ENCODE results near the gene SAMD4A.

The SAMD4A gene

GRCh38 chr14:54775486-54776140, 208.7 kb downstream of the SAMD4A start:
- H3K4me3 Mint-ChIP-seq, result no peak overlapping the region
- H3K27ac Mint-ChIP-seq, result no peak overlapping the region
- DNase-seq, result no peak

GRCh38 chr14:54776361-54777001, 209.6 kb downstream of the SAMD4A start:
- ATAC-seq (peak; percentile 74), DNase-seq (peak; percentile 78 to 91)
- H3K4me3 Mint-ChIP-seq, result peak overlapping the region; percentile 71
- peaks cover 58% of the 10 kb centered on the region for H3K4me1 Mint-ChIP-seq
- H3K27ac Mint-ChIP-seq, result peak overlapping the region; percentile 88 to 89
- H3K9me3 Mint-ChIP-seq, result no peaks in the 10 kb centered on the region
- H3K27me3 Mint-ChIP-seq, result peaks cover 35% of the 10 kb centered on the region

More at GRCh38 chr14:54775486-54776140, 208.7 kb downstream of the SAMD4A start:
- peaks cover 58% of the 10 kb centered on the region for H3K4me1 Mint-ChIP-seq
- ATAC-seq, result no peak
- no peaks in the 10 kb centered on the region for H3K9me3 Mint-ChIP-seq
- H3K27me3 Mint-ChIP-seq, result peaks cover 26% of the 10 kb centered on the region

- ATAC-seq, result no peak
Measured at GRCh38 chr14:54777395-54777794, 210.5 kb downstream of the SAMD4A start.

GRCh38 chr14:54778618-54779345, 211.9 kb downstream of the SAMD4A start:
- H3K27ac Mint-ChIP-seq, result no peak overlapping the region
- no peak overlapping the region for H3K4me3 Mint-ChIP-seq
- peaks cover 51% of the 10 kb centered on the region for H3K4me1 Mint-ChIP-seq
- ATAC-seq (no peak), DNase-seq (no peak)
- H3K9me3 Mint-ChIP-seq, result no peaks in the 10 kb centered on the region
- peaks cover 48% of the 10 kb centered on the region for H3K27me3 Mint-ChIP-seq

More at GRCh38 chr14:54777395-54777794, 210.5 kb downstream of the SAMD4A start:
- Mint-ChIP-seq H3K4me3 (peak overlapping the region; percentile 71), H3K4me1 (peaks cover 57% of the 10 kb centered on the region), H3K27ac (peak overlapping the region; percentile 68 to 89), H3K27me3 (peaks cover 41% of the 10 kb centered on the region), H3K9me3 (no peaks in the 10 kb centered on the region)
- DNase-seq, result no peak

GRCh38 chr14:54781080-54781479, 214.2 kb downstream of the SAMD4A start:
- peaks cover 38% of the 10 kb centered on the region for H3K4me1 Mint-ChIP-seq
- DNase-seq (no peak), ATAC-seq (no peak)
- no peak overlapping the region for H3K4me3 Mint-ChIP-seq
- peaks cover 36% of the 10 kb centered on the region for H3K27me3 Mint-ChIP-seq
- H3K9me3 Mint-ChIP-seq, result no peaks in the 10 kb centered on the region
- no peak overlapping the region for H3K27ac Mint-ChIP-seq

GRCh38 chr14:54781961-54782750, 215.2 kb downstream of the SAMD4A start:
- no peak for DNase-seq
- Mint-ChIP-seq H3K4me1 (peaks cover 27% of the 10 kb centered on the region), H3K27me3 (peaks cover 36% of the 10 kb centered on the region), H3K4me3 (no peak overlapping the region), H3K9me3 (no peaks in the 10 kb centered on the region), H3K27ac (no peak overlapping the region)
- ATAC-seq, result no peak

- no peak overlapping the region for H3K27ac Mint-ChIP-seq
- ATAC-seq, result peak; percentile 80
- peaks cover 18% of the 10 kb centered on the region for H3K4me1 Mint-ChIP-seq
Measured at GRCh38 chr14:54782751-54783659, 216.1 kb downstream of the SAMD4A start.

GRCh38 chr14:54783660-54784015, 216.7 kb downstream of the SAMD4A start:
- H3K9me3 Mint-ChIP-seq, result no peaks in the 10 kb centered on the region
- no peak overlapping the region for H3K4me3 Mint-ChIP-seq
- no peak overlapping the region for H3K27ac Mint-ChIP-seq
- ATAC-seq (no peak), DNase-seq (no peak)
- peaks cover 28% of the 10 kb centered on the region for H3K27me3 Mint-ChIP-seq
- H3K4me1 Mint-ChIP-seq, result peaks cover 12% of the 10 kb centered on the region

More at GRCh38 chr14:54782751-54783659, 216.1 kb downstream of the SAMD4A start:
- Mint-ChIP-seq H3K27me3 (peaks cover 35% of the 10 kb centered on the region), H3K9me3 (no peaks in the 10 kb centered on the region), H3K4me3 (no peak overlapping the region)
- peak in 1 of 2 donors; percentile 48 for DNase-seq

GRCh38 chr14:54784060-54784459, 217.1 kb downstream of the SAMD4A start:
- Mint-ChIP-seq H3K4me3 (no peak overlapping the region), H3K4me1 (peaks cover 12% of the 10 kb centered on the region), H3K9me3 (no peaks in the 10 kb centered on the region), H3K27ac (no peak overlapping the region), H3K27me3 (peaks cover 24% of the 10 kb centered on the region)
- no peak for DNase-seq
- no peak for ATAC-seq

GRCh38 chr14:54784657-54785056, 217.7 kb downstream of the SAMD4A start:
- Mint-ChIP-seq H3K4me1 (peaks cover 12% of the 10 kb centered on the region), H3K4me3 (no peak overlapping the region), H3K27ac (no peak overlapping the region), H3K9me3 (no peaks in the 10 kb centered on the region), H3K27me3 (peaks cover 24% of the 10 kb centered on the region)
- ATAC-seq (no peak), DNase-seq (no peak)

GRCh38 chr14:54785136-54785777, 218.3 kb downstream of the SAMD4A start:
- Mint-ChIP-seq H3K27ac (no peak overlapping the region), H3K4me3 (no peak overlapping the region), H3K9me3 (no peaks in the 10 kb centered on the region), H3K4me1 (peaks cover 12% of the 10 kb centered on the region), H3K27me3 (peaks cover 24% of the 10 kb centered on the region)
- ATAC-seq (no peak), DNase-seq (no peak)

- Mint-ChIP-seq H3K4me1 (peaks cover 12% of the 10 kb centered on the region), H3K4me3 (no peak overlapping the region), H3K27me3 (peaks cover 18% of the 10 kb centered on the region), H3K9me3 (no peaks in the 10 kb centered on the region), H3K27ac (no peak overlapping the region)
- no peak for DNase-seq
- ATAC-seq, result no peak
Measured at GRCh38 chr14:54785778-54786770, 219.1 kb downstream of the SAMD4A start.

- peaks cover 12% of the 10 kb centered on the region for H3K4me1 Mint-ChIP-seq
- ATAC-seq (no peak), DNase-seq (no peak)
- H3K27ac Mint-ChIP-seq, result no peak overlapping the region
- H3K27me3 Mint-ChIP-seq, result peaks cover 12% of the 10 kb centered on the region
- no peaks in the 10 kb centered on the region for H3K9me3 Mint-ChIP-seq
- no peak overlapping the region for H3K4me3 Mint-ChIP-seq
Measured at GRCh38 chr14:54786838-54787237, 219.9 kb downstream of the SAMD4A start.

Measured in stimulated activated naive CD8-positive, alpha-beta T cell treated with anti-CD3 and anti-CD28 coated beads, Interleukin-15, amount 100 ng/mL, for 72 hours (primary cell).